Measurements from ENCODE around the gene SIPA1L3.

- TF ChIP-seq EGR1 (IDR thresholded peaks at IDR 0.05; ENCODE audit: borderline replicate concordance in 1 of 2, low read depth in 2 of 2, low read length in 2 of 2) (no peak), REST (IDR thresholded peaks at IDR 0.05; ENCODE audit: low read depth, low read length) (no peak), RAD21 (IDR thresholded peaks at IDR 0.05; ENCODE audit: insufficient read depth, low read depth, low read length) (no peak), BHLHE40 (IDR thresholded peaks at IDR 0.05; ENCODE audit: borderline replicate concordance in 1 of 2, low read depth in 2 of 2, low read length in 1 of 2) (no peak), SUPT20H (IDR thresholded peaks at IDR 0.05; ENCODE audit: borderline replicate concordance, control insufficient read depth, low read depth, low read length) (no peak), CTCF (IDR thresholded peaks at IDR 0.05 in 2 of 3, conservative IDR thresholded peaks at IDR 0.05 in 1 of 3; ENCODE audit: control insufficient read depth in 2 of 3, extremely low read depth in 1 of 3, insufficient read depth in 1 of 3, low read depth in 3 of 3, low read length in 3 of 3) (no peak), FOS (IDR thresholded peaks at IDR 0.05; ENCODE audit: borderline replicate concordance, extremely low read depth, insufficient read length) (no peak)
Observed at GRCh38 chr19:37994823-37995130, 87.8 kb downstream of the SIPA1L3 start.

All from GM12878 (cell line).